Measurements from ENCODE around the gene TMEM115.

- TF ChIP-seq CTCF (conservative IDR thresholded peaks at IDR 0.05; ENCODE audit: low read depth, low read length): no peak
- TF ChIP-seq EZH2 (IDR thresholded peaks at IDR 0.05; ENCODE audit: borderline replicate concordance, low read depth, low read length, poor library complexity, severe bottlenecking): no peak
Measured at GRCh38 chr3:50317300-50317699, 42.0 kb downstream of the TMEM115 start.
